K562 (cell line): ENCODE measurements around the gene ZNF385D. TPM values are rescaled to one million over a fixed set of nuclear protein-coding genes. Genes with fewer than 3 reads are reported as not detected.

Experiments used
- ATAC-seq: fragments of 200-7000 bp; cut with Tn5 transposase; 3 replicates; pipeline ENCODE4 v1.9.1; 2020; ENCODE audit warnings: moderate library complexity
- BruUV-seq: library from RNA; stranded (reverse); fragments of 400-500 nt; replicated peaks from 2 replicates; lab custom pipeline; 2021; lab: Mats Ljungman, UMichigan
- CTCF ChIA-PET: fragments of 300-600 bp; formaldehyde crosslinking; extraction: SDS; loops from one replicate; lab custom pipeline; 2021; ENCODE audit warnings: low intra/inter-chr PET ratio; lab: Yijun Ruan, JAX
- POLR2A ChIA-PET: fragments of 300-600, 350-650 bp; sonication (Branson Sonifier 250); formaldehyde crosslinking; extraction: SDS; loops from one replicate; lab custom pipeline; 2021; ENCODE audit warnings: antibody characterized with exemption, inconsistent platforms; lab: Yijun Ruan, JAX
- DNase-seq, 4 experiments: peaks; one replicate each; pipeline versions ENCODE4 v3.0.0 to v3.0.0-alpha.2; 2011 to 2018; ENCODE audit warnings: low spot score in 3 of 4, mixed read lengths in 3 of 4; ENCODE audit errors: extremely low read depth in 1 of 4
- FAIRE-seq: peaks from 2 replicates; lab custom pipeline; 2011; peaks lifted over from hg19 to GRCh38; lab: Jason Lieb, UNC
- H2AFZ ChIP-seq: 2 replicates; pipeline ENCODE4 v1.6.0; 2011; ENCODE audit warnings: low read depth, low read length, control low read depth, inconsistent platforms
- H3K27ac ChIP-seq: fragments of 200-600 bp; 3 replicates; pipeline ENCODE4 v1.8.0; 2011; ENCODE audit warnings: low read depth, mild to moderate bottlenecking, control low read depth, inconsistent platforms, low read length, moderate library complexity, mixed read lengths; ENCODE audit errors: extremely low read depth
- H3K27me3 ChIP-seq, 2 experiments: fragments of 300-600 bp in 1 of 2; 2 replicates in 1 of 2; 3 replicates in 1 of 2; pipeline versions ENCODE4 v1.6.0 to v1.8.0; 2011; ENCODE audit warnings: inconsistent platforms in 2 of 2, low read length in 2 of 2, mild to moderate bottlenecking in 1 of 2, mixed read lengths in 1 of 2, moderate library complexity in 1 of 2; ENCODE audit not compliant: control insufficient read depth in 2 of 2, insufficient read depth in 2 of 2
- H3K36me3 ChIP-seq: fragments of 300-600 bp; 3 replicates; pipeline ENCODE4 v1.8.0; 2011; ENCODE audit warnings: mild to moderate bottlenecking, low read length, inconsistent platforms; ENCODE audit not compliant: control insufficient read depth, insufficient read depth
- H3K4me1 ChIP-seq, 2 experiments: fragments of 200-600 bp in 1 of 2; replicated peaks in 1 of 2; 2 replicates in 1 of 2; 3 replicates in 1 of 2; pipeline versions ENCODE4 v1.5.1 to v1.8.0; 2011; ENCODE audit warnings: inconsistent platforms in 2 of 2, low read length in 2 of 2, mild to moderate bottlenecking in 1 of 2, mixed read lengths in 1 of 2, moderate library complexity in 1 of 2; ENCODE audit not compliant: control insufficient read depth in 2 of 2, insufficient read depth in 2 of 2
- H3K4me2 ChIP-seq: 2 replicates; pipeline ENCODE4 v1.6.1; 2011; ENCODE audit warnings: low read length, control low read depth, inconsistent platforms, mixed read lengths; ENCODE audit not compliant: insufficient read depth
- H3K4me3 ChIP-seq: fragments of 200-600 bp; sonication (generic), shearing (Covaris generic); 2 replicates; pipeline ENCODE4 v1.5.1; 2016; ENCODE audit warnings: control low read depth, inconsistent platforms
- H3K79me2 ChIP-seq: fragments of 200-600 bp; 3 replicates; pipeline ENCODE4 v1.8.0; 2011; ENCODE audit warnings: low read length, inconsistent platforms; ENCODE audit not compliant: control insufficient read depth, insufficient read depth
- H3K9ac ChIP-seq, 2 experiments: 2 replicates each; pipeline versions ENCODE4 v1.6.0 to v1.6.1; 2011; ENCODE audit warnings: low read depth in 2 of 2, low read length in 2 of 2, control low read depth in 1 of 2, inconsistent platforms in 1 of 2, mild to moderate bottlenecking in 1 of 2, mixed read lengths in 1 of 2; ENCODE audit not compliant: insufficient read depth in 1 of 2
- H3K9me1 ChIP-seq: one replicate; pipeline ENCODE4 v1.6.0; 2011; ENCODE audit warnings: inconsistent platforms, mild to moderate bottlenecking, low read length, moderate library complexity; ENCODE audit not compliant: control insufficient read depth, insufficient read depth
- H3K9me3 ChIP-seq: replicated peaks from 2 replicates; pipeline ENCODE4 v1.5.1; 2011; ENCODE audit warnings: low read depth, low read length, inconsistent platforms; ENCODE audit not compliant: control insufficient read depth, insufficient read depth
- H4K20me1 ChIP-seq: replicated peaks from 2 replicates; pipeline ENCODE4 v1.6.1; 2011; ENCODE audit warnings: low read length, inconsistent platforms, mixed read lengths; ENCODE audit not compliant: control insufficient read depth, insufficient read depth
- FOXJ2 ChIP-seq: fragments of 200-800 bp; sonication (Bioruptor generic); IDR thresholded peaks from 2 replicates; pipeline ENCODE4 v1.6.1; 2016; ENCODE audit warnings: missing genetic modification characterization, missing compliant biosample characterization
- FOXP1 ChIP-seq: sonication (generic); formaldehyde crosslinking; IDR thresholded peaks from 2 replicates; pipeline ENCODE4 v1.8.0; 2022; ENCODE audit warnings: mild to moderate bottlenecking, missing genetic modification reagents
- HEY1 ChIP-seq: fragments of 250-450 bp; sonication (Bioruptor Pico); IDR thresholded peaks from 2 replicates; pipeline ENCODE4 v1.5.0; 2020; ENCODE audit warnings: mild to moderate bottlenecking, moderate library complexity, borderline replicate concordance
- HMGXB4 ChIP-seq: sonication (generic); formaldehyde crosslinking; IDR thresholded peaks from 2 replicates; pipeline ENCODE4 v1.8.1; 2023; ENCODE audit warnings: mild to moderate bottlenecking, missing genetic modification reagents
- ILF3 ChIP-seq: fragments of 450-650 bp; IDR thresholded peaks from 2 replicates; pipeline ENCODE4 v1.6.1; 2018; ENCODE audit warnings: antibody characterized with exemption, mild to moderate bottlenecking, moderate library complexity, borderline replicate concordance
- MIER1 ChIP-seq: fragments of 450-650 bp; IDR thresholded peaks from 2 replicates; pipeline ENCODE4 v1.6.1; 2016; ENCODE audit warnings: antibody characterized with exemption, mild to moderate bottlenecking, low read depth
- PHB ChIP-seq: fragments of 250-450 bp; sonication (Bioruptor Pico); IDR thresholded peaks from 2 replicates; pipeline ENCODE4 v1.5.0; 2021
- RBM34 ChIP-seq: fragments of 200-400 bp; formaldehyde crosslinking; IDR thresholded peaks from 2 replicates; pipeline ENCODE4 v1.6.1; 2018; ENCODE audit warnings: low read length, borderline replicate concordance; ENCODE audit not compliant: insufficient read depth
- UBTF ChIP-seq, 2 experiments: IDR thresholded peaks; 2 replicates each; pipeline ENCODE4 v1.6.1; 2012; ENCODE audit warnings: improper control_type of control experiment in 2 of 2, low read depth in 2 of 2, low read length in 2 of 2, borderline replicate concordance in 1 of 2
- ZKSCAN1 ChIP-seq: fragments of 150-350 bp; IDR thresholded peaks from 2 replicates; pipeline ENCODE4 v1.6.1; 2016; ENCODE audit warnings: low read depth, low read length
- ZNF511 ChIP-seq: sonication (generic); formaldehyde crosslinking; IDR thresholded peaks from 2 replicates; pipeline ENCODE4 v1.8.0; 2022; ENCODE audit warnings: mild to moderate bottlenecking, missing genetic modification reagents
- ZNF75A ChIP-seq: fragments of 450-650 bp; formaldehyde crosslinking; IDR thresholded peaks from 2 replicates; pipeline ENCODE4 v1.4.0; 2020; ENCODE audit warnings: mild to moderate bottlenecking
- WGBS: fragments of 100-300 bp; shearing (Covaris generic); methylation state at CpG from one replicate; pipeline ENCODE4 v1.1.6; 2016; ENCODE audit warnings: low coverage, mixed read lengths; ENCODE audit not compliant: insufficient coverage; ENCODE audit errors: missing lambda C conversion rate; 5-methylcytosine and 5-hydroxymethylcytosine counted together
- in situ Hi-C: fragments of 300-500 bp; cut with MboI; formaldehyde crosslinking; loops from 4 replicates; pipeline ENCODE4 v1.15.0; 2018; ENCODE audit warnings: inconsistent platforms, mixed read lengths
- intact Hi-C: fragments of 100-400 bp; cut with micrococcal nuclease; formaldehyde crosslinking; loops from 2 replicates; pipeline ENCODE4 v1.14.2; 2022
- polyA plus RNA-seq, 8 experiments: library from polyadenylated mRNA; depleted of rRNA in 4 of 8; stranded (reverse) in 5 of 8; unstranded in 3 of 8; fragments of >200 nt; fragmentation: Nextera tagmentation in 2 of 8; fragmentation: Illumina TruSeq in 1 of 8; extraction: Ambion mirVana in 2 of 8; extraction: Trizol in 1 of 8; gene quantifications; 2 replicates each; pipeline versions ENCODE4 v1.2.1 to v1.2.3, GENCODE V29; 2011 to 2014; ENCODE audit warnings: inconsistent platforms in 1 of 8, missing spikeins in 1 of 8
- total RNA-seq, 7 experiments: library from RNA; depleted of rRNA in 6 of 7; stranded (reverse); fragments of >200 nt in 6 of 7; fragmentation: Illumina TruSeq in 2 of 7; extraction: Trizol in 2 of 7; gene quantifications; 2 replicates each; pipeline versions ENCODE4 v1.2.1 to v1.2.3, GENCODE V29; 2011 to 2021; ENCODE audit warnings: low replicate concordance in 1 of 7

Gene ZNF385D
- total and polyA plus RNA-seq, 9 of the 15 experiments (the other 6 are each of a cell fraction or from before 2014, with no cell fraction given), result 0.14 to 1.7 (median 0.51) TPM

- Histone ChIP-seq H3K4me2 (no peak overlapping the region), H3K9me1 (no peaks in the 10 kb centered on the region), H3K4me1 (no peaks in the 10 kb centered on the region), H3K27me3 (no peaks in the 10 kb centered on the region), H2AFZ (no peak overlapping the region), H3K9ac (no peak overlapping the region), H3K79me2 (no peaks in the 10 kb centered on the region), H3K27ac (no peak overlapping the region), H3K9me3 (no peaks in the 10 kb centered on the region), H3K4me3 (no peak overlapping the region), H3K36me3 (no peaks in the 10 kb centered on the region), H4K20me1 (no peaks in the 10 kb centered on the region)
- CTCF ChIA-PET, result no interaction called here
- intact Hi-C loops (no loop called here), in situ Hi-C loops (no loop called here)
- POLR2A ChIA-PET, result no interaction called here
- DNase-seq, result no peak
- FAIRE-seq, result no peak
- ATAC-seq, result no peak
- TF ChIP-seq FOXJ2 (tag), result no peak
- TF ChIP-seq HEY1 (CRISPR knock-in tag), result no peak
- no peak for TF ChIP-seq ILF3
- no peak for TF ChIP-seq ZNF75A (CRISPR knock-in tag)
- BruUV-seq, result no TSS peak
Observed at GRCh38 chr3:21377071-21377769, 373.8 kb downstream of the ZNF385D start.

GRCh38 chr3:21372316-21372715 is 378.7 kb downstream of the ZNF385D start:
- Histone ChIP-seq H3K4me1 (no peaks in the 10 kb centered on the region), H3K79me2 (no peaks in the 10 kb centered on the region), H3K4me3 (no peak overlapping the region), H3K9me1 (no peaks in the 10 kb centered on the region), H3K27me3 (no peaks in the 10 kb centered on the region), H3K9me3 (no peaks in the 10 kb centered on the region), H3K36me3 (no peaks in the 10 kb centered on the region), H3K4me2 (no peak overlapping the region), H4K20me1 (no peaks in the 10 kb centered on the region), H3K27ac (no peak overlapping the region), H2AFZ (no peak overlapping the region), H3K9ac (no peak overlapping the region)
- intact Hi-C loops, result no loop called here
- ChIA-PET POLR2A (no interaction called here), CTCF (no interaction called here)
- in situ Hi-C loops, result no loop called here
- no peak for ATAC-seq
- no peak for DNase-seq
- FAIRE-seq, result no peak
- no TSS peak for BruUV-seq
- WGBS, result 2% methylated on average over 5 of the region's 5 CpGs
- no peak for TF ChIP-seq UBTF (IDR thresholded peaks at IDR 0.05; ENCODE audit: borderline replicate concordance in 1 of 2, low read depth in 2 of 2, low read length in 2 of 2)
- no peak for TF ChIP-seq ZNF511 (CRISPR knock-in tag)
- no peak for TF ChIP-seq MIER1
- no peak for TF ChIP-seq PHB (CRISPR knock-in tag)
- no peak for TF ChIP-seq HMGXB4 (CRISPR knock-in tag)
- no peak for TF ChIP-seq RBM34
- TF ChIP-seq FOXP1, result no peak
- TF ChIP-seq ZKSCAN1, result no peak
